SH-SY5Y (cell line): ENCODE results near the gene SNUPN.

Source experiments
- GATA2 ChIP-seq: IDR thresholded peaks from 2 replicates; pipeline ENCODE4 v1.6.1; 2011; ENCODE audit warnings: mild to moderate bottlenecking, low read depth, low read length
- GATA3 ChIP-seq: IDR thresholded peaks from 2 replicates; pipeline ENCODE4 v1.6.1; 2011; ENCODE audit warnings: low read depth, mild to moderate bottlenecking, low read length, moderate library complexity

- TF ChIP-seq GATA2 (no peak), GATA3 (no peak)
Observed at GRCh38 chr15:75636026-75636425, 10.5 kb upstream of the SNUPN start.
